ENCODE measurements around the gene FNIP1.

The FNIP1 gene

GRCh38 chr5:131718487-131719014 is 78.3 kb downstream of the FNIP1 start:
- TF ChIP-seq MAX (IDR thresholded peaks at IDR 0.05) = no peak
- no peak for TF ChIP-seq YY1 (IDR thresholded peaks at IDR 0.05; ENCODE audit: low read depth)
- no peak for TF ChIP-seq USF1 (IDR thresholded peaks at IDR 0.05)
- no peak for TF ChIP-seq CEBPB (IDR thresholded peaks at IDR 0.05)
- TF ChIP-seq FOXM1 (IDR thresholded peaks at IDR 0.05; ENCODE audit: borderline replicate concordance, low read depth) = no peak
- no peak for TF ChIP-seq TAF1 (IDR thresholded peaks at IDR 0.05; ENCODE audit: low read depth)
- TF ChIP-seq TEAD4 (IDR thresholded peaks at IDR 0.05) = no peak
- no peak for TF ChIP-seq EP300 (IDR thresholded peaks at IDR 0.05; ENCODE audit: borderline replicate concordance)

- TF ChIP-seq REST (IDR thresholded peaks at IDR 0.05; ENCODE audit: low read depth) = no peak
- TF ChIP-seq USF1 (IDR thresholded peaks at IDR 0.05) = no peak
- no peak for TF ChIP-seq CREB1 (IDR thresholded peaks at IDR 0.05; ENCODE audit: low read depth)
- TF ChIP-seq TEAD4 (IDR thresholded peaks at IDR 0.05) = no peak
- no peak for TF ChIP-seq TAF1 (IDR thresholded peaks at IDR 0.05; ENCODE audit: low read depth)
- no peak for TF ChIP-seq FOXM1 (IDR thresholded peaks at IDR 0.05; ENCODE audit: borderline replicate concordance, low read depth)
- TF ChIP-seq RAD21 (IDR thresholded peaks at IDR 0.05; ENCODE audit: low read depth) = no peak
- TF ChIP-seq YY1 (IDR thresholded peaks at IDR 0.05; ENCODE audit: low read depth) = no peak
- no peak for TF ChIP-seq NFIC (IDR thresholded peaks at IDR 0.05)
- TF ChIP-seq ZBTB7A (IDR thresholded peaks at IDR 0.05; ENCODE audit: low read depth) = no peak
- TF ChIP-seq EGR1 (IDR thresholded peaks at IDR 0.05) = no peak
- TF ChIP-seq TCF12 (IDR thresholded peaks at IDR 0.05; ENCODE audit: low read depth) = no peak
- TF ChIP-seq MAX (IDR thresholded peaks at IDR 0.05) = no peak
- no peak for TF ChIP-seq CEBPB (IDR thresholded peaks at IDR 0.05)
- TF ChIP-seq EP300 (IDR thresholded peaks at IDR 0.05; ENCODE audit: borderline replicate concordance) = no peak
These were observed 80.2 kb downstream of the FNIP1 start for GRCh38 chr5:131716650-131717049.

GRCh38 chr5:131710391-131710790 is 86.4 kb downstream of the FNIP1 start:
- TF ChIP-seq YY1 (IDR thresholded peaks at IDR 0.05; ENCODE audit: low read depth) (no peak), ZBTB7A (IDR thresholded peaks at IDR 0.05; ENCODE audit: low read depth) (no peak), RAD21 (IDR thresholded peaks at IDR 0.05; ENCODE audit: low read depth) (no peak)

- TF ChIP-seq TAF1 (IDR thresholded peaks at IDR 0.05; ENCODE audit: low read depth) (no peak), USF1 (IDR thresholded peaks at IDR 0.05) (no peak), TEAD4 (IDR thresholded peaks at IDR 0.05) (no peak), FOXM1 (IDR thresholded peaks at IDR 0.05; ENCODE audit: borderline replicate concordance, low read depth) (no peak), EP300 (IDR thresholded peaks at IDR 0.05; ENCODE audit: borderline replicate concordance) (no peak), NFIC (IDR thresholded peaks at IDR 0.05) (no peak)
These were observed 87.8 kb downstream of the FNIP1 start for GRCh38 chr5:131709043-131709442.

- TF ChIP-seq YY1 (IDR thresholded peaks at IDR 0.05; ENCODE audit: low read depth) = no peak
- TF ChIP-seq EP300 (IDR thresholded peaks at IDR 0.05; ENCODE audit: borderline replicate concordance) = no peak
- no peak for TF ChIP-seq RAD21 (IDR thresholded peaks at IDR 0.05; ENCODE audit: low read depth)
- TF ChIP-seq ZBTB7A (IDR thresholded peaks at IDR 0.05; ENCODE audit: low read depth) = no peak
- no peak for TF ChIP-seq REST (IDR thresholded peaks at IDR 0.05; ENCODE audit: low read depth)
- TF ChIP-seq CEBPB (IDR thresholded peaks at IDR 0.05) = no peak
- no peak for TF ChIP-seq NFIC (IDR thresholded peaks at IDR 0.05)
- TF ChIP-seq TEAD4 (IDR thresholded peaks at IDR 0.05) = no peak
- TF ChIP-seq EGR1 (IDR thresholded peaks at IDR 0.05) = no peak
- no peak for TF ChIP-seq MAX (IDR thresholded peaks at IDR 0.05)
- no peak for TF ChIP-seq CREB1 (IDR thresholded peaks at IDR 0.05; ENCODE audit: low read depth)
- TF ChIP-seq FOXM1 (IDR thresholded peaks at IDR 0.05; ENCODE audit: borderline replicate concordance, low read depth) = no peak
- no peak for TF ChIP-seq USF1 (IDR thresholded peaks at IDR 0.05)
- TF ChIP-seq TAF1 (IDR thresholded peaks at IDR 0.05; ENCODE audit: low read depth) = no peak
- TF ChIP-seq TCF12 (IDR thresholded peaks at IDR 0.05; ENCODE audit: low read depth) = no peak
These were observed 90.5 kb downstream of the FNIP1 start for GRCh38 chr5:131706281-131706680.
